H9 (cell line): ENCODE results near the gene LEFTY1. TPM values are rescaled to one million over a fixed set of nuclear protein-coding genes. Genes with fewer than 3 reads are reported as not detected.

Experiments
- DNase-seq: peaks from one replicate; pipeline ENCODE4 v3.0.0-alpha.2; 2017
- H2AFZ ChIP-seq: one replicate; pipeline ENCODE4 v1.6.1; 2013; ENCODE audit warnings: mild to moderate bottlenecking, low read length, control low read depth, moderate library complexity
- H2AK5ac ChIP-seq: 2 replicates; pipeline ENCODE4 v1.6.1; 2013; ENCODE audit warnings: low read length, control low read depth, mixed read lengths; ENCODE audit not compliant: insufficient read length
- H2BK120ac ChIP-seq: one replicate; pipeline ENCODE4 v1.6.1; 2013; ENCODE audit warnings: low read depth, mild to moderate bottlenecking, low read length, control low read depth, inconsistent platforms; ENCODE audit not compliant: poor library complexity, severe bottlenecking
- H2BK12ac ChIP-seq: 2 replicates; pipeline ENCODE4 v1.6.1; 2013; ENCODE audit warnings: low read length, control low read depth, mixed read lengths, low read depth; ENCODE audit not compliant: insufficient read length
- H2BK15ac ChIP-seq: 2 replicates; pipeline ENCODE4 v1.6.1; 2013; ENCODE audit warnings: low read depth, low read length, control low read depth
- H2BK20ac ChIP-seq: one replicate; pipeline ENCODE4 v1.6.1; 2013; ENCODE audit warnings: low read depth, mild to moderate bottlenecking, low read length, control low read depth, inconsistent platforms; ENCODE audit not compliant: poor library complexity, severe bottlenecking
- H2BK5ac ChIP-seq: 2 replicates; pipeline ENCODE4 v1.6.1; 2013; ENCODE audit warnings: low read length, control low read depth, mixed read lengths; ENCODE audit not compliant: insufficient read length
- H3K14ac ChIP-seq: 2 replicates; pipeline ENCODE4 v1.6.1; 2013; ENCODE audit warnings: low read length, control low read depth; ENCODE audit not compliant: insufficient read depth
- H3K18ac ChIP-seq: 2 replicates; pipeline ENCODE4 v1.6.1; 2013; ENCODE audit warnings: low read depth, mild to moderate bottlenecking, mixed read lengths, low read length, control low read depth; ENCODE audit not compliant: insufficient read length
- H3K23ac ChIP-seq: 2 replicates; pipeline ENCODE4 v1.6.1; 2013; ENCODE audit warnings: low read length, control low read depth, mixed read lengths, low read depth; ENCODE audit not compliant: insufficient read length
- H3K23me2 ChIP-seq: 2 replicates; pipeline ENCODE4 v1.6.1; 2013; ENCODE audit warnings: low read depth, mild to moderate bottlenecking, mixed read lengths, low read length, control low read depth; ENCODE audit not compliant: insufficient read length, poor library complexity, severe bottlenecking
- H3K27ac ChIP-seq: 2 replicates; pipeline ENCODE4 v1.5.1; 2013; ENCODE audit warnings: low read length, control low read depth, mixed read lengths, low read depth; ENCODE audit not compliant: insufficient read length
- H3K27me3 ChIP-seq: 2 replicates; pipeline ENCODE4 v1.6.1; 2013; ENCODE audit warnings: low read length, control low read depth, inconsistent platforms; ENCODE audit not compliant: insufficient read depth
- H3K4ac ChIP-seq: 2 replicates; pipeline ENCODE4 v1.6.1; 2013; ENCODE audit warnings: low read depth, mild to moderate bottlenecking, control low read depth, inconsistent platforms, low read length, moderate library complexity
- H3K4me1 ChIP-seq: 2 replicates; pipeline ENCODE4 v1.6.1; 2013; ENCODE audit warnings: low read length, control low read depth, inconsistent platforms; ENCODE audit not compliant: insufficient read depth
- H3K4me2 ChIP-seq: 2 replicates; pipeline ENCODE4 v1.6.1; 2013; ENCODE audit warnings: low read length, control low read depth, mixed read lengths; ENCODE audit not compliant: insufficient read length, insufficient read depth
- H3K56ac ChIP-seq: 2 replicates; pipeline ENCODE4 v1.6.1; 2013; ENCODE audit warnings: low read depth, mild to moderate bottlenecking, mixed read lengths, low read length, control low read depth; ENCODE audit not compliant: insufficient read length
- H3K79me1 ChIP-seq: 2 replicates; pipeline ENCODE4 v1.6.1; 2013; ENCODE audit warnings: low read depth, mild to moderate bottlenecking, moderate library complexity, low read length, control low read depth, inconsistent platforms; ENCODE audit not compliant: insufficient read depth, poor library complexity, severe bottlenecking
- H3K79me2 ChIP-seq: 2 replicates; pipeline ENCODE4 v1.6.1; 2013; ENCODE audit warnings: low read length, control low read depth, inconsistent platforms; ENCODE audit not compliant: insufficient read depth
- H3K9ac ChIP-seq: 2 replicates; pipeline ENCODE4 v1.6.1; 2013; ENCODE audit warnings: low read length, control low read depth, mixed read lengths; ENCODE audit not compliant: insufficient read length; ENCODE audit errors: extremely low read depth
- H3K9me3 ChIP-seq: one replicate; pipeline ENCODE4 v1.6.1; 2013; ENCODE audit warnings: low read depth, low read length, inconsistent platforms; ENCODE audit not compliant: control insufficient read depth
- H3T11ph ChIP-seq: one replicate; pipeline ENCODE4 v1.6.1; 2013; ENCODE audit warnings: mild to moderate bottlenecking, low read length, control low read depth, inconsistent platforms
- H4K20me1 ChIP-seq: one replicate; pipeline ENCODE4 v1.6.1; 2013; ENCODE audit not compliant: control insufficient read depth, insufficient read length, insufficient read depth
- H4K5ac ChIP-seq: 2 replicates; pipeline ENCODE4 v1.6.1; 2013; ENCODE audit warnings: low read depth, mild to moderate bottlenecking, mixed read lengths, low read length, control low read depth; ENCODE audit not compliant: insufficient read length
- H4K8ac ChIP-seq: replicated peaks from 2 replicates; pipeline ENCODE4 v1.6.1; 2013; ENCODE audit warnings: low read length, control low read depth, mixed read lengths, low read depth; ENCODE audit not compliant: insufficient read length
- H4K91ac ChIP-seq: 2 replicates; pipeline ENCODE4 v1.6.1; 2013; ENCODE audit warnings: low read depth, mild to moderate bottlenecking, moderate library complexity, mixed read lengths, low read length, control low read depth; ENCODE audit not compliant: insufficient read length
- H3K27ac Mint-ChIP-seq, 3 experiments: 2 replicates in 2 of 3; 3 replicates in 1 of 3; pipeline ENCODE4 v1.8.0; 2020 to 2021; ENCODE audit warnings: mixed read lengths in 3 of 3, mild to moderate bottlenecking in 1 of 3, moderate library complexity in 1 of 3
- H3K27me3 Mint-ChIP-seq: 2 replicates; pipeline ENCODE4 v1.8.0; 2021; ENCODE audit warnings: low read depth, mild to moderate bottlenecking, moderate library complexity, mixed read lengths
- H3K36me3 Mint-ChIP-seq, 3 experiments: 2 replicates in 2 of 3; 3 replicates in 1 of 3; pipeline ENCODE4 v1.8.0; 2020 to 2021; ENCODE audit warnings: low read depth in 3 of 3, mixed read lengths in 3 of 3; ENCODE audit not compliant: insufficient read depth in 1 of 3
- H3K4me1 Mint-ChIP-seq, 2 experiments: 2 replicates each; pipeline ENCODE4 v1.8.0; 2020; ENCODE audit warnings: mixed read lengths in 2 of 2
- H3K4me3 Mint-ChIP-seq, 2 experiments: 2 replicates in 1 of 2; 3 replicates in 1 of 2; pipeline ENCODE4 v1.8.0; 2020 to 2021; ENCODE audit warnings: mild to moderate bottlenecking in 2 of 2, mixed read lengths in 2 of 2, moderate library complexity in 1 of 2
- H3K9me3 Mint-ChIP-seq, 2 experiments: 2 replicates in 1 of 2; 3 replicates in 1 of 2; pipeline ENCODE4 v1.8.0; 2020; ENCODE audit warnings: mild to moderate bottlenecking in 2 of 2, mixed read lengths in 2 of 2, moderate library complexity in 1 of 2
- CTCF ChIP-seq: fragments of 200-600 bp; sonication (generic); conservative IDR thresholded peaks from 3 replicates; pipeline ENCODE4 v1.8.0; 2021; ENCODE audit warnings: antibody characterized with exemption, mild to moderate bottlenecking
- WGBS: extraction: QIAGEN DNeasy Blood & Tissue Kit; methylation state at CpG from one replicate; pipeline ENCODE4 v1.1.7; 2013; ENCODE audit warnings: missing lambda C conversion rate, low lambda C conversion rate, mixed read lengths; ENCODE audit not compliant: insufficient read length; ENCODE audit errors: extremely low coverage; 5-methylcytosine and 5-hydroxymethylcytosine counted together
- total RNA-seq: library from RNA; stranded (reverse); gene quantifications from 2 replicates; pipeline ENCODE4 v1.2.1, GENCODE V29; 2021

Gene LEFTY1
- total RNA-seq, 1 experiment from 2014 or later = 107 TPM

- H3K27ac Mint-ChIP-seq = peak overlapping the region in 1 of 3 experiments; percentile 82; a peak in 2 of 7 replicates
- Histone ChIP-seq H3T11ph (no peak overlapping the region), H4K91ac (no peak overlapping the region), H3K4ac (no peak overlapping the region), H4K20me1 (peaks cover 2% of the 10 kb centered on the region), H3K4me1 (no peaks in the 10 kb centered on the region), H3K23me2 (no peaks in the 10 kb centered on the region), H2BK15ac (no peak overlapping the region), H3K27ac (no peak overlapping the region), H3K9me3 (peaks cover 4% of the 10 kb centered on the region), H3K18ac (no peak overlapping the region), H4K5ac (no peak overlapping the region), H3K56ac (no peak overlapping the region), H3K14ac (no peak overlapping the region), H3K4me2 (no peak overlapping the region), H4K8ac (no peak overlapping the region), H2BK20ac (no peak overlapping the region), H3K9ac (no peak overlapping the region), H3K23ac (no peak overlapping the region), H2BK5ac (no peak overlapping the region), H3K27me3 (no peaks in the 10 kb centered on the region; the same call in 1 of the 2 replicates), H2AK5ac (no peak overlapping the region), H2AFZ (no peak overlapping the region), H2BK120ac (no peak overlapping the region), H3K79me2 (no peaks in the 10 kb centered on the region), H3K79me1 (no peaks in the 10 kb centered on the region), H2BK12ac (no peak overlapping the region)
- WGBS = no CpG with 5 or more reads among the region's 7 CpGs
- H3K4me1 Mint-ChIP-seq = peaks cover 4 to 15% of the 10 kb centered on the region in 2 experiments
- no peak overlapping the region for H3K4me3 Mint-ChIP-seq
- peaks cover 74 to 88% (median 77%) of the 10 kb centered on the region in 3 experiments for H3K36me3 Mint-ChIP-seq
- no peaks in the 10 kb centered on the region for H3K27me3 Mint-ChIP-seq
- TF ChIP-seq CTCF = no peak
- DNase-seq = peak; percentile 26
- H3K9me3 Mint-ChIP-seq = peaks cover 5 to 9% of the 10 kb centered on the region in 2 experiments
Measured at GRCh38 chr1:225849925-225850324, 39.0 kb downstream of the LEFTY1 start.
